HS-27A (cell line): ENCODE results near the gene PRR11.
A peak's percentile ranks its signal among the peaks of the same experiment; 100 is the strongest.
"Not testable (repeated sequence)": the region's sequence is repeated elsewhere in the genome, so short reads cannot be mapped to it uniquely, and the experiment has no call there.

Experiments used
- DNase-seq: peaks from one replicate; pipeline ENCODE4 v3.0.0-alpha.2; 2012; ENCODE audit warnings: low read depth, missing footprints

Gene PRR11

GRCh38 chr17:59220328-59221158 lies 65.0 kb downstream of the PRR11 start, which contains the start of gene GDPD1:
GDPD1 (plus strand) TSS chr17:59220511; CDS start chr17:59220610, 99 bp downstream.
- DNase-seq = peak; percentile 68

DNA sequence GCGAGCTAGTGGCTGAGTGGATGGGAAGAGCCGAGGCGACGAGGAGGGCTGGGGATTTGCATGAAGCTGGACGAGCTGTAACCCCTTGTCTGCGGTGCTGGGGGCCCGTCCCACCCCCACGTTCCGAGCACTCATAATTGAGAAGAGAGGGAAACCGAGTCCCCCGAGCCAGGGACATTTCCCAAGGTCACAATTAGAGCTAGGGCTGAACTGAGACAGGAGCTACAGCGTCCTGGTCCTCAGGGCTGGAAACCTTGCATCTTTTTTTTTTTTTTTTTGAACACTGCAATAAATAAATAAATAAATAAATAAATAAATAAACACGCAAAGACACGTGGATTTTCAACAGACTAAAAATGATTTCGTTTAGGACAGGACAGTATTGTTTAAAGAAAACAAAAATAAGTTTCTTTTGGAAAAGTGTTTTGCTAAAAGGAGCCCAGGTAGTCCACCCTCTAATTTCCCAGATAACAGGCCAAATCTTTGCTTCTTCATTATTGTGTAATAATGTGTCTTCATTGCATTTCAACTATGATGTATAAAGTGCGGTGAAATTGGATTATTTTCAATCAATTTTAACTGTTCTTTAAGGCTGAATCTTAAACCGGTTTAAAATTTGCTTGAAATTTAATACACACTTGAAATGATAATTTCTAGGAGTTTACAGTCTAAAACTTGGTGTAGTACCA lies 65.8 kb downstream of the PRR11 start:
- DNase-seq = no peak

DNA sequence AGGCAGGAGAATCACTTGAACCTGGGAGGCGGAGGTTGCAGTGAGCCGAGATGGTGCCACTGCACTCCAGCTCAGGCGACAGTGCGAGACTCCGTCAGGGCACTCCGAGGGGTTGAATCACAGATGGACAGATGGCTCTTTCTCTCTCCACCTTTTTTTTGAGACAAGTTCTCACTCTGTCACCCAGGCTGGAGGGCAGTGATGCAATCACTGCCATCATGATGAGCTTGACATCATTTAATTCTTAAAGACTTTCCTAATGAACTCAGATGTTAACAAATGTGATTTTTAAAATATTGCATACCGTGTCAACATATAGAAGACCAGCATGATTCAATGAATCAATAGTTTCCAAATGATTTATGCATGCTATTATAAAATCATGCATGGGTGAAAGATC lies 68.3 kb downstream of the PRR11 start:
- DNase-seq = no peak

- not testable (repeated sequence) for DNase-seq
These were observed 73.0 kb downstream of the PRR11 start for GRCh38 chr17:59228588-59228987.

- no peak for DNase-seq
These were observed 75.2 kb downstream of the PRR11 start for GRCh38 chr17:59230764-59231163.

GRCh38 chr17:59234631-59235030 lies 79.1 kb downstream of the PRR11 start:
- no peak for DNase-seq

- no peak for DNase-seq
These were observed 83.4 kb downstream of the PRR11 start for GRCh38 chr17:59238906-59239305.

- no peak for DNase-seq
These were observed 88.5 kb downstream of the PRR11 start for GRCh38 chr17:59244081-59244480.
